Immature natural killer cell (primary cell): Measurements from ENCODE around the gene OR7D2. TPM values are rescaled to one million over a fixed set of nuclear protein-coding genes. Genes with fewer than 3 reads are reported as not detected.

ENCODE experiments used
- polyA plus RNA-seq, 3 donors: library from polyadenylated mRNA; unstranded; fragments of 300-500 nt; fragmentation: Illumina TruSeq; gene quantifications; one replicate each; pipeline ENCODE4 v1.2.3, GENCODE V29; 2021

The OR7D2 gene
- polyA plus RNA-seq, 3 donors from 2014 or later = not detected

Other genes with a start within 250 kb of the OR7D2 start
- gene MUC16, start 168.6 kb upstream of the OR7D2 start, polyA plus RNA-seq = not detected
- gene OR1M1, start 91.9 kb upstream of the OR7D2 start, polyA plus RNA-seq = not detected
- gene OR7G2, start 71.5 kb upstream of the OR7D2 start, polyA plus RNA-seq = not detected
- not detected for gene OR7G1, start 63.2 kb upstream of the OR7D2 start, polyA plus RNA-seq
- not detected for gene OR7G3, start 52.0 kb upstream of the OR7D2 start, polyA plus RNA-seq
- 10 to 100 TPM; 20.3 to 40.4 (median 21.5) TPM for gene ZNF317, start 38.6 kb upstream of the OR7D2 start, polyA plus RNA-seq
- not detected for gene OR7D4, start 40.6 kb downstream of the OR7D2 start, polyA plus RNA-seq
- gene OR7E24, start 72.0 kb downstream of the OR7D2 start, polyA plus RNA-seq = not detected
- 10 to 100 TPM in 2 of 3 donors, 1 to 10 TPM in 1; 8.1 to 11.0 (median 10.9) TPM for gene ZNF699, start 130.9 kb downstream of the OR7D2 start, polyA plus RNA-seq
- gene ZNF559, start 145.2 kb downstream of the OR7D2 start, polyA plus RNA-seq = 10 to 100 TPM; 12.3 to 26.4 (median 16.4) TPM
- gene ZNF177, start 184.0 kb downstream of the OR7D2 start, polyA plus RNA-seq = under 1 TPM in 1 of 3 donors, not detected in 2; 0.52 TPM